ENCODE results near the gene SPPL3.
A peak's percentile ranks its signal among the peaks of the same experiment; 100 is the strongest.

GRCh38 chr12:120854804-120855203 lies 49.4 kb downstream of the SPPL3 start:
- peak in 1 of 6 experiments; percentile 5 for TF ChIP-seq CTCF (IDR thresholded peaks at IDR 0.05)
- no peak for TF ChIP-seq POLR2A (IDR thresholded peaks at IDR 0.05)
